ENCODE results near the gene WDFY2. TPM values are rescaled to one million over a fixed set of nuclear protein-coding genes. Genes with fewer than 3 reads are reported as not detected.

WDFY2 gene
- total RNA-seq, 1 experiment from 2014 or later = 26.4 TPM

- Histone ChIP-seq H3T11ph (ENCODE audit: low read length) (no peak overlapping the region), H4K5ac (ENCODE audit: insufficient read length, low read depth, low read length) (no peak overlapping the region), H3K23me2 (ENCODE audit: insufficient read length, low read depth, low read length, poor library complexity, severe bottlenecking) (no peaks in the 10 kb centered on the region), H3K14ac (ENCODE audit: insufficient read depth, low read length) (no peak overlapping the region), H3K9ac (ENCODE audit: extremely low read depth, insufficient read length, low read length) (no peak overlapping the region), H3K4ac (ENCODE audit: low read depth, low read length) (no peak overlapping the region), H2BK20ac (ENCODE audit: low read depth, low read length, poor library complexity, severe bottlenecking) (no peak overlapping the region), H4K91ac (ENCODE audit: insufficient read length, low read depth, low read length) (no peak overlapping the region), H2AK5ac (ENCODE audit: insufficient read length, low read length) (no peak overlapping the region), H2AFZ (ENCODE audit: low read length) (no peak overlapping the region), H3K79me2 (ENCODE audit: insufficient read depth, low read length) (peaks cover 8% of the 10 kb centered on the region; the same call in 1 of the 2 replicates), H3K23ac (ENCODE audit: insufficient read length, low read depth, low read length) (no peak overlapping the region), H2BK5ac (ENCODE audit: insufficient read length, low read length) (no peak overlapping the region), H3K4me2 (ENCODE audit: insufficient read depth, insufficient read length, low read length) (no peak overlapping the region), H3K9me3 (ENCODE audit: control insufficient read depth, low read depth, low read length) (no peaks in the 10 kb centered on the region), H3K27me3 (ENCODE audit: insufficient read depth, low read length) (no peaks in the 10 kb centered on the region), H4K8ac (replicated peaks; ENCODE audit: insufficient read length, low read depth, low read length) (no peak overlapping the region), H4K20me1 (ENCODE audit: control insufficient read depth, insufficient read depth, insufficient read length) (no peaks in the 10 kb centered on the region), H3K56ac (ENCODE audit: insufficient read length, low read depth, low read length) (no peak overlapping the region), H2BK12ac (ENCODE audit: insufficient read length, low read depth, low read length) (no peak overlapping the region), H3K79me1 (ENCODE audit: insufficient read depth, low read depth, low read length, poor library complexity, severe bottlenecking) (no peaks in the 10 kb centered on the region), H3K18ac (ENCODE audit: insufficient read length, low read depth, low read length) (no peak overlapping the region), H2BK15ac (ENCODE audit: low read depth, low read length) (no peak overlapping the region), H3K4me1 (ENCODE audit: insufficient read depth, low read length) (no peaks in the 10 kb centered on the region; the same call in 1 of the 2 replicates), H2BK120ac (ENCODE audit: low read depth, low read length, poor library complexity, severe bottlenecking) (no peak overlapping the region), H3K27ac (ENCODE audit: insufficient read length, low read depth, low read length) (no peak overlapping the region)
- peaks cover 16% of the 10 kb centered on the region in 2 experiments for H3K4me1 Mint-ChIP-seq
- WGBS (ENCODE audit: extremely low coverage, insufficient read length, low lambda C conversion rate) = no CpG with 5 or more reads among the region's 21 CpGs
- TF ChIP-seq CTCF (conservative IDR thresholded peaks at IDR 0.05) = no peak
- H3K27me3 Mint-ChIP-seq (ENCODE audit: low read depth) = no peaks in the 10 kb centered on the region
- H3K4me3 Mint-ChIP-seq = no peak overlapping the region
- H3K9me3 Mint-ChIP-seq = no peaks in the 10 kb centered on the region
- no peak for DNase-seq
- H3K36me3 Mint-ChIP-seq (ENCODE audit: insufficient read depth in 1 of 3, low read depth in 3 of 3) = no peaks in the 10 kb centered on the region; a peak in 2 of 7 replicates
- 0 out of 7 replicates have a peak overlapping the region, but pooled peaks of 1 of the 3 experiments have one; percentile 51 for H3K27ac Mint-ChIP-seq
These were observed 44.0 kb downstream of the WDFY2 start for GRCh38 chr13:51628059-51628852.
